NCI-H2107 treated with DMSO at 0.1 percent for 48 hours (cell line): ENCODE measurements around the gene TEX35.
A peak's percentile ranks its signal among the peaks of the same experiment; 100 is the strongest.
"Not testable (repeated sequence)": the region's sequence is repeated elsewhere in the genome, so short reads cannot be mapped to it uniquely, and the experiment has no call there.

ENCODE experiments used
- DNase-seq: peaks from one replicate; lab custom pipeline; 2025; ENCODE audit not compliant: unreplicated experiment; lab: John Stamatoyannopoulos, UW

The TEX35 gene

GRCh38 chr1:178540646-178541045 lies 27.7 kb downstream of the TEX35 start:
- no peak for DNase-seq

- DNase-seq: no peak
Measured at GRCh38 chr1:178541379-178541778, 28.5 kb downstream of the TEX35 start.

GRCh38 chr1:178541829-178542553 lies 29.1 kb downstream of the TEX35 start:
- no peak for DNase-seq

GRCh38 chr1:178542554-178543289 lies 29.8 kb downstream of the TEX35 start:
- peak; percentile 27 for DNase-seq

GRCh38 chr1:178543290-178543607 lies 30.3 kb downstream of the TEX35 start:
- no peak for DNase-seq

GRCh38 chr1:178544531-178544930 lies 31.6 kb downstream of the TEX35 start:
- DNase-seq: no peak

GRCh38 chr1:178548108-178548507 lies 35.2 kb downstream of the TEX35 start:
- DNase-seq: no peak

GRCh38 chr1:178551307-178551706 lies 38.4 kb downstream of the TEX35 start:
- no peak for DNase-seq

- DNase-seq: no peak
Measured at GRCh38 chr1:178551940-178552339, 39.0 kb downstream of the TEX35 start.

- DNase-seq: no peak
Measured at GRCh38 chr1:178552856-178553255, 39.9 kb downstream of the TEX35 start.

GRCh38 chr1:178554351-178554750 lies 41.4 kb downstream of the TEX35 start:
- not testable (repeated sequence) for DNase-seq

- not testable (repeated sequence) for DNase-seq
Measured at GRCh38 chr1:178555613-178556012, 42.7 kb downstream of the TEX35 start.

- not testable (repeated sequence) for DNase-seq
Measured at GRCh38 chr1:178558816-178559215, 45.9 kb downstream of the TEX35 start.

- DNase-seq: no peak
Measured at GRCh38 chr1:178560871-178561376, 48.0 kb downstream of the TEX35 start.

GRCh38 chr1:178563099-178563820 lies 50.4 kb downstream of the TEX35 start:
- DNase-seq: no peak

- no peak for DNase-seq
Measured at GRCh38 chr1:178564086-178564782, 51.3 kb downstream of the TEX35 start.

- no peak for DNase-seq
Measured at GRCh38 chr1:178564783-178565180, 51.9 kb downstream of the TEX35 start.

- no peak for DNase-seq
Measured at GRCh38 chr1:178565586-178565985, 52.7 kb downstream of the TEX35 start.

- DNase-seq: no peak
Measured at GRCh38 chr1:178566187-178566586, 53.3 kb downstream of the TEX35 start.

GRCh38 chr1:178571807-178572206 lies 58.9 kb downstream of the TEX35 start:
- DNase-seq: no peak
